ENCODE measurements around the gene BTBD9.

Gene BTBD9

DNA sequence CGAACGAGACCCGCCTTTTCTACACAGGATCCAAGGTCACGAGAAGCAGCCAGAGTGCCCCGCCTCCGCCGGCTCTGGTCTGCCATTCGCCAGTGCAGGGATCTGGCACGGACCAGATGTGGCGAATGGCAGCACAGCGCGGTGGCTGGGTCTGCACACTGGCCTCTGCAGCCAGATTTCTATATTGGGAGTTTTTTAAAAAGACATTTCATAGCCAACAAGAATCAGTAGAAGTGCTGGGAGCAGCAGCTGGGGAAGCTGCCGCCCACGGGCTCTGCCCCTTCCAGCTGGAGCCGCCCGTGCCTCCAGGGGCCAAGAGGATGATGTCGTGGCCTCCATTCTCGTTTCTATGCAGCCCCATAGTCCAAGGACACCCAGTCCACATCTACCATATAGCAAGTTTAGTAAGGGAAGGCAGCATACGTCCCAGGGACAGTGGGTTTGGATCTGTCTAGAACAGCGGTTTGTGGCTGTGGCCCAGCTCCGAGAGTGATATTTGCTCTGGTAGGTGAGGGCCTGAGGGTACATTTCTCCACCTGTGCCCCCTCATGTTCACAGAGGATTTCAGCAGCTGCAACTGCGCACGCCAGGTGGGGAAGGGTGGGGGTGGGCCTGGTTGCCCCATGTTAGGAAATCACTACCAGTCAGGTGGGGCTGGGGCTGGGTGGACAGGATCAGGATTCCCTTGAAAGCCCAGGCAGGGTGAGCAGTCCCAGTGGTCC is 486.5 kb downstream of the BTBD9 start:
- no peak for DNase-seq

DNA sequence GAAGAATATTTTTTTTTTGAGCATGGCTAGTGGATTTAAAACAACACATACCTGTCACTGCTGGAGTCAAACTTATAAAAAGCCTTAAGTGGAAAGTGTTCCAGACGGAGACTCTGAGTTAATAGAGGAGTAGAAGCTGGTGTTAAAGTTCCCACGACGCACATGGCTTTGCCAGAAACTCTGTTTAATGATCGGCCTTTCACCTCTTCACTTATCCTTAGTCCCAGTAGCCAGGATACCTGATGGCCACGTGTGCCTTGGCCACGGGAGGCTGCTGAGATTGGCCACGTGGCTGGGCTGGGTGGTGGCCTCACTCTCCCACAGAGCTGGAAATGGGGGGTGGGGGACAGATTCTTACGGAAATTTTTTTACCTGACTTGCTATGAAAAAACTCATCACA is 487.1 kb downstream of the BTBD9 start:
- DNase-seq = no peak

DNA sequence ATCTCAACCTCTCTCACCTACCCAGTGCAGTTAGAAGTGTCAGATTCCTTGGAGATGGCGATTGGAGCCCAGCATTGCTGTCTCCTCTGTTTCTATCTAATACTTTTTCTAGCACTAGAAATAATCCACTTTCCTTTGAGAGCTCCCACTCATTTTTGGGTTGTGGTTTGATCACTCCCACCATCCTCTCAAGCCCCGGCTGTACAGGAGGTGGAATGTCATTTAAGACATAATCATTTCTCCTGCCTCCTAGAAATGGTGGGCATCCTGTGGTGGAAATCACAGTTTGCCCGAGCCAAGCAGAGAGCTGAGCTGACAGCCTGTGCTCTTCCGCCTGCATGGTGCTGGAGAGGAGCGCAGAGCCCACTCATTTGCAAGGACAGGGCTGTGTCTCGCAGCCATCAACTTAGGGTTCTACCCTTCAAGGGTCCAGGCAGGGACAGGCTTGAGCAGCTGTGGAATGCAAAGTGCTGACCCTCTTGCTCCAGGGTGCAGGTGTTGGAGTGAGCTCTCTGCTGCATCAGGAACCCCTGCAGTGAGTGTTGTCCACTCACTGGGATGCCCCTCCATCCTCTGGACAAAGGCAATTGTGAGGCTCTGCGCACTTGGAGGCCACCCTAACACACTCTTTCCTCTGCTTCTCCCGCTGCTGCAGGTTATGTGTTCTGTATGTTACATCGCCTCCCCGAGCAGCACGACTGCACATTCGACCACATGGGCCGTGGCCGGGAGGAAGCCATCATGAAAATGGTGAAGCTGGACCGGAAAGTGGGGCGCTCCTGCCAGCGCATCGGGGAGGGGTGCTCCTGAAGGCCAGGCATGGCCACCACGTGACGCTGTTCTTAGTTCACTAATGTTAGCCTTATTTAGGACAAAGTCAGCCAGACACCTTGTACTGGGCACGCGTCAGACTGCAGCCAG is 487.9 kb downstream of the BTBD9 start:
- no peak for DNase-seq

DNA sequence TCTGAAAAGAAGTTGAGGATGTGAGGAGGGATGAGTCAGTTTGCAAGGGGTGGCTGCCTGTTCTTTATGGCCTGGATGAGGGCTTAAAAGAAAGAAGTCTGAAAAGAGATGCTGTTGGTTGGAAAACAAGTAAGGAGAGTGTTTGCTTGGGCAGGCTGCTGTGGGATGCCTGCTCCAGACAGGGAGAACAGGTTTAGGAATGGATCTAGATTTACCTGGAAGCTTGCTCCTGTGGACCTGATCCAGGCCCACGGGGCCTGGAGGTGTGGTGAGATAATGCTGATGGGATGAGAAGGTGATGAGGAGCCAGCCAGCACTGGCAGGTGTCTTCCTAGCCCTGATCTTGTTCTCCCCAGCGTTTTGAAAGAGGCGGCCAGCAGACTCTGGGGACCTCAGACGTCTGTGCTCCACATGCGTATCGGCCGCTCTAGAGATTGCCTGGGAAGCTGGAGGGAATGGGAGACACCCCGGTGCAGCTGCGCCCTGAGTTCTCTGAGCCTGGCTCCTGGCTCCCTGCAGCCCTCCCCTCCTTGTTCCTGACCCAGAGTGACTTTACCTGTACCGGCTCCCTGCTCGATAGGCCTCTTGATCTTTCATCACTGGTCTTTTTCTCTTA is 488.9 kb downstream of the BTBD9 start:
- DNase-seq = no peak

DNA sequence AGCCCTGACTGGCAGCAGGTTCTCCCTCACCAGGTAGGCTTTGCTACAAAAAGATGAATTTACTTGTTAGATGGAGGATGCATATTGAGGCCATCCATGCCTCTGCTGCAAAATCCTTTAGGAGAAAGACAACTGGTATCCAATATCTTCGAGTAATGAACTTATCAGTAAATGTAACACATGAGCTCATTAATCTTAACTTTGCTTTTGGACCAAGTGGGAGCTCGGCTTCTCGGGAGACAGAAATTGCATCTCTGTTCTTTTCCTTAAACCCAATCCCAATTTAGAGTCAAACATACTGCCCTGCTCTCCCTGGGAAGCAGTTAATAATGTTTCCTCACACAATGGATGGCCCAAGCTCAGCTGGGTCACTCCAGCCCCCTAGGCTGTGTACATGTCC is 489.7 kb downstream of the BTBD9 start:
- no peak for DNase-seq

DNA sequence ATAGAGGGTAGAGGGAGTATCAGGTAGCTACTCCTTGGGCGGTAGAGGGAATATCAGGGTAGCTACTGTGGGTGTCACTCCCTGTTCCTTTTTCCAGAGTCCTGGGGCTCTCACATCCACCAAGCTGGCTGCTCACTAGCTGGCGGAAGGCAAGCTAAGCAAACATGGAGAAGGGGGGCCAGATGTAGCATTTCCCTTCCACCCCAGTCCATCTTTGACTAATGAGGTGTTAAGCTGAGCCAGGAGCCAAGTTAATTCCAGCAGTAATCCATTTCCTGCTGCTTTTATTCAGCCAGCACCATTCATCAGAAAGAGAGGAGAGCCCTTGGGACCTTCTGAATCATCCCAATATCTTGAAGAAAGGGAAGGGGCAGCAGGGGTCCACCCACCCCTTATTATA is 490.2 kb downstream of the BTBD9 start:
- DNase-seq = no peak

DNA sequence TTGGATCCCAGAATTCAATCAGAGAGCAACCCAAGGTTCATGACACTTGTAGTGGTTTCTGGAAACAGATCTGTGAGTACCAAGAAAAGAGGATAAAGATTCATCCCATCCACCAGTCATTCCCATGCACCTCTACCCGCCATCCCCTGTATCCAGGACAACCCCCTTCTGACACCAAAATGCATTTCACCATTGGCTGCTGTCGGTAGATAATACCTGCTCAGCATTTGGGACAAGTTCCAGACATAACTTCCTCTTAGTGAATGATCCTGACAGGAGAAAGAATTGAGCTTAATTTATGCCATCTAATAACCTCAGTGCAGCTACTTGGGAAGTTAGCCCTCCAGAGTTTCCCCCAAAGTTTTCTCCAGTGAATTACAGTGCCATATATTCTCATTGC is 491.1 kb downstream of the BTBD9 start:
- no peak for DNase-seq

DNA sequence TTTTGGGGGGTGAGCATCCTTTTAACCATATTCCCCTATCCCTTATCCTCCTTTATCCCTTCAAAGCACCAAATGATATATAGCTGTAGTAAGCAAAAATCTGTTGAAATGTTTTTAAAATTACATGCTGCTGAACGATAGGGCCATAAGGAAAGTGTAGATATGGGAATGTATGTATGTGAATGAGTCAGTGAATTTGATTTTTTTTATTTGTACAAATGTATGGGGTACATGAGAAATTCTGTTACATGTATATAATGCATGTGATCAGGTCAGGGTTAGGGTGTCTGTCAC is 493.0 kb downstream of the BTBD9 start:
- no peak for DNase-seq

DNA sequence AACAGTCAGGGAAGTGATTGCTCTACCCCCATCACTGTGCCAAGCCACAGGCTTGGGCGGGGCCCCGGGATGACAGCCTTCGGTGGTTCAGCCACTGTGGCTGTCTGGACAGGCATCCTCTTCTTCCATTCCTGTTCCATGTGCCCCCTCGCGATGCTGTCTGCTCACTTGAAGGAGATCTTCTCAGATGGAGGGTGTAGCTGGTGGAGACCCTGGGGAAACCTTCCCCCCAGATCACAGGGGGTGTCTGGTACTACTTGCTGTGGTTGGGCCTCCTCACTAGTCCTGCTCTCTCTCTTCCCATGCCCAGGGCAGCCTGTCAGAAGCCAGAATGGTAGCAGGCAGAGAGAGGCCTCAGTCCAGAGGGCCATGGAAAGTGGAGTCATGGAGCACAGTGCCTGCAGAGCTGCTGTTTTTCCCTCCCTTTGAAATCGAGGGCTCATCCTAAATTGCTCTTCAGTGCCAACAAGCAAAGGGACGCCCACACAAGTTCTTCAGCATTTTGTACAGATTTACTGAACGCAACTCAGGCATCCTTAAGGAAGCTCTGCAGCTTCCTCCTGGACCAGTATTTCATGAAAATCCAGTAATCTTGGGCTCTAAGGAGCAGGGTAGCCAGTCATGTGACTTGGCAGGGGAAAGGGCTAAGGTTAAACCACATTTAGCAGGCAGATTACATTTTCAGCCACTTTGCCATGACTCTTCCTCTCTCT is 493.6 kb downstream of the BTBD9 start:
- no peak for DNase-seq

DNA sequence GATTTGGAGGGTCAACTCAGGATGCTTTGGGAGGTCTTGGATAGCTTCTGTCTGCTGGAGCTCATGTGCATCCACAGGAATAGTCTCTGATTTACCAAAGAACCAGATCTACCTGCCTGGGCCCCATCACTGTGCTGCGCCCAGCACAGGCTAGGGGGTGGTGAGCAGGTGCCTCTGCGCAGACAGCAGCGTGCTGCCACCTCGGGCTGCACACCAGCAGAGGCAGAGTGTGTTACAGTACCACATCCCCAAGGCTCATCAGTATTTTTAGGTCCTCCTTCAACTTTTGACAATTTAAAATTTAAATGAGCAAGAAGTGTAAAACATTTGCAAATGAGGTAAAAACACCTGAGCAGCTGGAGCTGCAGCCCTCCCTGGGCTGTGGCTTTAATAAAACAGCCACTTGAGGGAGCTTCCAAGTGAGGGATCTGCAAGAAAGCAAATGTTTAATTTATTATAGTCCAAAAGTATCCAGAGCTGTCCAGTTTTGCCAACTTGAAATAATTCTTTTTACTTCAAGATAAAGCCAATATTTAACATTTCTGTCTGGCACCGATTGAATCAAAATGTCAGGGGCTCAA is 495.3 kb downstream of the BTBD9 start:
- DNase-seq = no peak

DNA sequence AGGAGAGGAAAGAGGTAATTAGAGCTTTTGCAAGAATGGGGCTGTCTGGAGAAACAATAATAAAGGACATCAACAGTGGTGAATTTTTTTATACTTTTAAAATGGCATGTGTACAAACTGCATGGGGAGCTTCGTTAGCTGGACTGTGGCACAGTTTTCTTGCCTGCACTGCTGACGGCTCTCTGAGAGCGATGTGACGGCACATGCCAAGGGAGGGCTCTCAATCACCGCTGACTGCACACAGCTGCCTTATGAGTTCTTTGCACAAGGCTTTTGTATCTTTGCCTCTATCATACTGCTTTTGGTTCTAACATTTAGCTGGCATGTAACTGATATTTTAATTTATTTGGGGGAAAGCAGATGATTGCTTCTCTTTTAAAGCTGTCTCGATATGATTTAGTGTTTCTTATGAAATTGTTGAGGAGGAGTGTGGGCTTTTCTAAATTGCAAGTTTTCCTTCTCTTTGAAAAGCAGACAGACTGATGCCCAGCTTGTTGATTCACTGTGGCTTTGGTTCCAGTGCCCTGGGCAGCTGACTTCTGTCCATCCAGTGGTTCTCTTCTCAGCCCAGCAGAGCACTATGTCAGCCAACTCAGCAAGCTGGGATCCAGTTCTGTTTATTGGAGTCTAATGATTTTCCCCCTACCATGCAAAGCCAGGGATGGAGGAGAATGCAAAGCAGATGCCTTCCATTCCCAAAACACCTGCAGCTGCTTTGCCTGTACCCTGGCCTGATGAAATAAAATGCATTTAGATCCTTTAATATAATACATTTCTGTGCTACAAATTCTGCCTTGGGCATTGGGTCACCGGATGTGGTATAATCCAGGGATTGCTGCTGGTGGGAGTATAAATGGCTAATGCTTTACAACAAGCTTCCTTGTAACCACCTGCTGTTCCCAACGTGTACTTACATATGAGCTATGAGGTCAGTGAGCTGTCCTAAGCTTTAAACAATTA is 496.3 kb downstream of the BTBD9 start:
- no peak for DNase-seq

DNA sequence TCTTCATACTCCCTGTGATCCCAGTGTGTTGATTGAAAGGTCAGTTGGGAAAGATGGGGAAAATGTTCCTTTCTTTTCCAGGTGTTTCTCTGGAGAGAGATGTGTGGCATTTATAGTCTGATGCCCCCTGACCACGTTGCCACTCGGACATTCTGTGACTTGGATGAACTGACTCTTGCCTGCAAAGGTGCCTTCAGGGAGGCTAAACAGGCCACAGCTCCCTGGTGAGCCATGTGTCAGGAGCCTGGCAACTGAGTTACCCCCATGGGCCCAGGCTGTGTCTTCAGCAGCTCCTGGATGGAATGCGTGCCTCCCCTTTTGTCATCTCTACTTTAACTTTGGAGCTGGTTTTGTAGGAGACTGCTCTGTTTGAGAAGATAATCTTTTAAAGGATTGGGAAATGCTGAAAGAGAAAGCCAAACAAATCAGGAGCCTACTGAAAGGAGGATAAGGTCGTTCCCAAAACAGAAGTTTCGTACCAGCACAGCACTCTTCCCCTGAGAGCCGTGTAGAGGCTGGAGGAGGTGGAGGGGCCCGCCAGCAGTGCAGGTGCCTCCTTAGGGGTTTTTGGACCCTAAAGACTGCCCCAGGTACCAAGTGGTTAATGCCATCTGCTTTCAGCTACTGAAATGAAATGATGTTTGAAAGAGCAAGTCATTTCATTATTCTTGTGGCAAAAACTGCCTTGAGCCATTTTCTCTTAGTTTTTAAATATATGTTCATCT is 497.4 kb downstream of the BTBD9 start:
- DNase-seq = no peak

DNA sequence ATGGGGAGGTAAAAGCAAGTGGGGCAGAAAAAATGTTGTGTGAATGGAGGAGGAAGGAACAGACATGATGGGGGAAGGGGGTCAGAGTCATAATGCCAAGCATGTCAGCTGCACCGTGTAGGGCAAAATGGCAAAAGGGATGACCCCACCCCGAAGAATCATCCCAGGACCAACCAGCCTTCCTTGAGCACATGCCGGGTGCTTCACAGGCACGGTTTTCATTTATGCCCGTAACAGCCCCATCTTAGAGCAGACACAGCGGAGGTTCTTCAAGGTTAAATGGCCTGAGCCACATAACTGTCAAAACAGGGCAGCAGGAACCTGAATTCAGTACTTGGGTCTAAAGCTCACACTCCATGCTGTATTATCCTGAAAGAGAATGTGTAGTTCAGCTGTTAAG is 498.0 kb downstream of the BTBD9 start:
- DNase-seq = no peak

DNA sequence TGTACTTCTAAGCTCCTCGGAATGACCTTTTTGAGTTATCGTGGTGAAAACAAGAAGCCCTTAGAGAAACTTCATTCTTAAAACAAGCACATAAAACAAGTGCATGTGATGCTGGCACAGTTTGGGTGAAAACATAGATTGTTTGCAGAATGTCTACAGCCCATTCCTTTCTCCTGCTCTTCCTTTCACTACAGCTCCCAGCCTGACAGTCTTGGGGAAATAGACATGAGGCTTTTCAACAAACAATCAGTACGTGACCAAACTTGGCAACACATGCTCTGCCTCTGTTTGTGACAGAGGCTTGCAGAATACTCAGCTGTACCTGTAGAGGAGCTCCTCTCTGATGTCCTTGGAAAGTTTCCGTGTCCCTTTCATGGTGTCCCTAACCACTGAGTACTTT is 498.6 kb downstream of the BTBD9 start:
- DNase-seq = no peak

DNA sequence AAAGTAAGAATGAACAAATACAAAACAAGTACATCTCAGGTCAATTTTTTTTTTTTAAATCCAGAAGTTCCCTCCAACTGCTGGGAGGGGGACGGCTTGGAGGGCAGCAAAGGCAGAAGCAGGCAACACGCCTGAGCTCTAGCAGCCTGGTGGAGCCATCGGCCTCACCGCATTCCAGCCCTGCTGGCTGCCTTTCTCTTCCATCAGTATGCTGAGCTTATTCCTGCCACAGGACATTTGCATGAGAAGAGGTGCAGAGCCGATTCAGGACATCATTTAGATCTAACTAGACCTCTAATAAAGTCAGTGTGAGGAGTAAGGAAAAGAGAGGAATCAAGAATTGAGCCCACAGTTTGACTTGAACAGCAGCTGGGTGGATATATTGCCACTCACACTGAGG is 501.4 kb downstream of the BTBD9 start:
- no peak for DNase-seq

DNA sequence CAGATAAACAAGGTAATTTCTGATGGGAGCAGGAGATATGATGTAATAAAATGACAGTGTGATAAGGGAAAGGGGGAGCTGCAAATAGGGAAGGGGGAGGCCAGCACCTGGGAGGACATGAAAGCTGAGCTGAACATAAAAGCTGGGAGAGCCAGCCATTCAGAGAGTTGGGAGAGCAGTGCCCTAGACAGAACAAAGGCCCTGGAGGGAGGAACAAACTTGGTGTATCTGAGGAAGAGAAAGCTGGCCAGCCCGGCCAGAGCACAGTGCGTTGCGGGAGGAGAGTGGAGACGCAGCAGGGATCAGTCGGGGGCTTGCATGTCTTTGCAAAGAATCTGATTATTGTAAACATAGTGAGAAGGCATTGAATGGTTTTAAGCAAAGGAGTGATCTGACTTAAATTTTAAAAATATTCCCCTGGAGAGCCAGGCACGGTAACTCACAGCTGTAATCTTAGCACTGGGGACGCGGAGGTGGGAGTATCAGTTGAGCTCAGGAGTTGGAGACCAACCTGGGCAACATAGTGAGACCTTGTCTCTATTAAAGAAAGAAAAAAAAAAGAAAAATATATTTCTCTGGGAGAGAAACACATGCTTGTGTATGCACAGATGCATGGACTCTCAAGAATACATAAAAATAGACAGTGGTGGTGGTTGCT is 502.0 kb downstream of the BTBD9 start:
- DNase-seq = no peak

DNA sequence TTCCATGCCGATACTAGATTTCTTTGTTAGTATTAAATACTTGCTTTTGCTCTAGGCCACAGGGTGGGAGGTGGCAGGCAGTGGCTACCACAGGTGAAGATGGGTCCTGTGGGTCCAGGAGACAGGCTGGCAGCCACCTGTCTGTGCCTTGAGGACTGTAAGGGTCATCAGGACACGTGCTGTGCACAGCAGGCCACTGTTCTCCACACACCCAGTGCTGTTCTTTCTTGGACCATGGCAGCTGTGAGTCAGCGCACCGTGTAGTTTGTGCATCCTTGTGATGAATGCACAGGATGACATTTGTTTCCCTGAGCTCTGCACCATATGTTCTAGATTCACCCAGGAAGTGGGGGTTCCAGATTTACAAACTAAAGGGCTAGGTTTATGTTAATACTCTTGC is 503.2 kb downstream of the BTBD9 start:
- DNase-seq = no peak

DNA sequence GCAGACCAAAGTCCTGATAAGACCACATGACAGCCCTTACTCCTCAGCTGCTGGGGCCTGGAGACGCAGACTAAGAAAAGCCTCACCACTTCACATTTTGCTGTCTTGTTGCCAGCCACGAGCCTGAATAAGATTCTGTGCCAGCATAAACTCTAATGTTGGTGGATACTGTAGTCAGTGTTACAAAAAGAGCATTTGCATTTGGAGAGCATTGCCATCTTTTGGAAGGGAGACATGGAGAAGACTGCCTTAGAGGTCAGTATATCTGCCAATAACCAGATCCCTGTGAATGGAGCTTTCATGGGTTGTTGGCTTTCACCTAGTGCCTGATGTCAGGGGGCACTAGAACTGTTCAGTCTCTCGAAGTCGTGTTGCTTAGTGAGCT is 505.0 kb downstream of the BTBD9 start:
- no peak for DNase-seq

DNA sequence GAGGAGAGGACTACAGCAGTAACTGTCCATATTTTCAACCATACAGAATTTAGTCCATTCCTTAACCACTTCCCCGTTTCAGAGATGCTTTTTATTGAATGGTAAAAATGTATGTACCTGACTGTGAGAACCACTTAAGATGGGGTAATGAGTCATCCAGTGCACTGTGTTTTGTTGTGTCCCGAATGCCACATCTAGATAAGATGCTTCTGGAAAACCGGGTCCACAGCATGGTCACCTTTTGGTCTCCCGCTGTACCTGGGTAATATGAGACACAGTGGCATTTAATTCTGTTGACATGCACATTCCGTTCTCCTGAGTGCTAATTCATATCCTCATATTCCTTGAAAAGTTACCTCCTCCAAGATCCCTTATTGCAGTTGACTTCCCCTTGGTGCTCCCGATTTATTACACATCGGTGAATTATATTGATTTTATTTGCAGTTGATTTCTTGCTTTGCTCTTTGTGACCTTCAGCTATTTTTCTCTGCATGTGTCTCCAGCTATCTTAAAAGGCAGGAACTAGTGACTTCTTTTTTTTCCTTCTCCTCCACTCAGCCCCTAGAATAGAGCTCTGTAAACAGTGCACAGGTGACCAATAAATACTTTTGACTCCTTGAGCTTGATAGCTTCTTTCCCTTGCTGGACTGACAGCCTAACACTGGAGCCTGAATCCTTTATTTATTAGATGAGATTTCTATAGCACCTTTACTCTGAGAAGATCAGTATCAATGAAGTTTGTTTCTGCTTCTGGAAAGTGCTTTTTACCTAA is 505.6 kb downstream of the BTBD9 start:
- no peak for DNase-seq

DNA sequence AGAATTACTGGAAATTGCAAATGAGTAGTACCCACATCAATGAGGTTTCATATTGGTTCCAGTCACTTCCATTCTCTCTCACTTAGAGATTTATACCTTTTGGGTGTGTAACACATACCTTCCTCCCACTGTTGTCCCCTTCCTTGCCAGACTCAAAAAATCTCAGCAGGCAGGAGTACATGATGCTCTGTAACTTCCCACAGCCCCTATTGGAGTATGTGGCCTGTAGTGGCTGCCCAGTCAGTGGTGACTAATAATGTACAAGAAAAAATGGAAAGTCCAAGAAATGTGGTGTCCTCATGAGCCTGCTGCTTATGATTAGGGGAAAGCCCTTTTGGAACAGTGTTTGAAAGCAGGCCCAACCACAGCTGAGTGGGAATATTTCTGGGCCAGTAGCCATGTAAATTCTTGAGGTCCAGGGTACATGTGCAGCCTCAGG is 508.2 kb downstream of the BTBD9 start:
- peak; percentile 82 for DNase-seq
